ENCODE results near the gene TEX11.

GRCh38 chrX:70916754-70917153 is 8.2 kb upstream of the TEX11 start:
- TF ChIP-seq, protein P1, sequence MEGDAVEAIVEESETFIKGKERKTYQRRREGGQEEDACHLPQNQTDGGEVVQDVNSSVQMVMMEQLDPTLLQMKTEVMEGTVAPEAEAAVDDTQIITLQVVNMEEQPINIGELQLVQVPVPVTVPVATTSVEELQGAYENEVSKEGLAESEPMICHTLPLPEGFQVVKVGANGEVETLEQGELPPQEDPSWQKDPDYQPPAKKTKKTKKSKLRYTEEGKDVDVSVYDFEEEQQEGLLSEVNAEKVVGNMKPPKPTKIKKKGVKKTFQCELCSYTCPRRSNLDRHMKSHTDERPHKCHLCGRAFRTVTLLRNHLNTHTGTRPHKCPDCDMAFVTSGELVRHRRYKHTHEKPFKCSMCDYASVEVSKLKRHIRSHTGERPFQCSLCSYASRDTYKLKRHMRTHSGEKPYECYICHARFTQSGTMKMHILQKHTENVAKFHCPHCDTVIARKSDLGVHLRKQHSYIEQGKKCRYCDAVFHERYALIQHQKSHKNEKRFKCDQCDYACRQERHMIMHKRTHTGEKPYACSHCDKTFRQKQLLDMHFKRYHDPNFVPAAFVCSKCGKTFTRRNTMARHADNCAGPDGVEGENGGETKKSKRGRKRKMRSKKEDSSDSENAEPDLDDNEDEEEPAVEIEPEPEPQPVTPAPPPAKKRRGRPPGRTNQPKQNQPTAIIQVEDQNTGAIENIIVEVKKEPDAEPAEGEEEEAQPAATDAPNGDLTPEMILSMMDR (conservative IDR thresholded peaks at IDR 0.05; ENCODE audit: low read length): no peak
- no peak for TF ChIP-seq EZH2phosphoT487 (IDR thresholded peaks at IDR 0.05; ENCODE audit: borderline replicate concordance)
